Activated T-cell treated with anti-CD3 and anti-CD28 coated beads, Interleukin-2, amount 50 U/mL, for 1 hour (primary cell): ENCODE results near the gene JAML.
A peak's percentile ranks its signal among the peaks of the same experiment; 100 is the strongest.

Experiments
- DNase-seq: peaks from one replicate; pipeline ENCODE4 v3.0.0-alpha.2; 2020

Gene JAML

GRCh38 chr11:118239509-118240205 lies 14.8 kb upstream of the JAML start:
- DNase-seq, result no peak

DNA sequence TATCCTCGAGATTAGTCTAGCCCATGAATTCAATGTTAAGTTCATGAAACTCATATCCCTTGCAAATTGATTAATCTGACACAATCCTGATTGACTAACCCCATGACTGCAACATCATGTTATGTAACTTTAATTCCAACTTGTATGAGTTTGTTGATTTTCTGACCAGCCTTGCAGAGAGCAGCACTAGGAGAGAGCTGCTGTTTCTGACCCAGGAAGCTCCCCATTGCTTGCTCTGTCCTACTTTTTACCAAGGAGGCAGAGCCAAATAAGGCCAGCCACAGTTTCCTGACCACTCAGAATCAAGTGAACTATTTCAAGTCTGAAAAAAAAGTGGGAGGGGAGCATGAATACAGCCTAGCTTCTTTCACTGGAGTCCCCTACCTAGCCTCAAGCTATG lies 14.1 kb upstream of the JAML start:
- DNase-seq, result no peak

DNA sequence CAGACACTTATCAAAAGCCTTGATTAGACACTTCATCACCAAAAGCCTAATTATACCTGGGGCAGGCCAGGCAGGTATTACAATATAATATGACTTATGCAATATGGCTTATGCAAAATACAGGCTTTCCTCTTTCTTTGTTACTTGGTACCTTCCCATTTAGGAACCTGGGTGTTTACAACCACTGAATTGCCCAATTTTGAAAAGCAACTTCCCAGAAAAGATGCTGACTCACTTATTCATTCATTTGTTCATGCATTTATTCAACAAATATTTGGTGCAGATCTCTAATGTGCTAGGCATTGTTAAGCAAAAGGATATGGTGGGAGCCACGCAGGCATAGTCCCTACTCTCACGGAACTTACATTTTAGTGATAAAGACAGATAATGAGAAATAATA lies 13.6 kb upstream of the JAML start:
- DNase-seq, result no peak

GRCh38 chr11:118236170-118236569 lies 11.4 kb upstream of the JAML start:
- DNase-seq, result no peak

GRCh38 chr11:118234833-118235232 lies 10.0 kb upstream of the JAML start:
- DNase-seq, result no peak

DNA sequence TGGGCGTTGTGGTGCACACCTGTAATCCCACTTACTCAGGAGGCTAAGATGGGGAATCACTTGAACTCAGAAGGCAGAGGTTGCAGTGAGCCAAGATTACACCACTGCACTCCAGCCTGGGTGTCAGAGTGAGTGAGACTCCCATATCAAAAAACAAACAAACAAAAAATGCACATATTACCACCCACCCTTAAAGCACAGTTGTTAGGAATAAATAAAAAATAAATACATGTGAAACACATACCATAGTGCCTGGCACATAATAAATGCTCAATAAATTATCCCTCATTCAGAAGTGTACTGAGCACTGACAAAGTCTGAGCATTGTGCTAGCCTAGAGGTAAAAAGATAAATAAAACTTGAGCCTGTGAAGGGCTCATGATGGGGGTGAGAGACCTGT lies 9.0 kb upstream of the JAML start:
- DNase-seq, result no peak

GRCh38 chr11:118233377-118233776 lies 8.6 kb upstream of the JAML start:
- no peak for DNase-seq

- no peak for DNase-seq
Measured at GRCh38 chr11:118232659-118233058, 7.8 kb upstream of the JAML start.

DNA sequence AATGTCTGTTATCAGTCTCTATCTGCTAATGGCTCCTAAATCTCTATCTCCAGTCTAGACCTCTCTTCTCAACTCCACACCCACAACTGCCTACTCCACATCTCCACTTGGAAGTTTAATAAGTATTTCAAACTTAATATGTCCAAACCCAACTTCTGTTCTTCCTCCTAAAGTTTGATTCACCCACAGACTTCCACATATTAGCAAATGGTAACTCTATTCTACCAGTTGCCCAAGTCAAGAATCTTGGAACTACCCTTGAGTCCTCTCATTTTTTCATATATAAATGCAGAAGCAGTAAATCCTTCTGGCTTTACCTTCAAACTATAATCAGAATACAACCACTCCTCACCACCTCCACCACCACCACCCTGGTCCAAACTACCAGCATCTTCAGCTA lies 6.7 kb upstream of the JAML start:
- no peak for DNase-seq

- DNase-seq, result peak; percentile 48
Measured at GRCh38 chr11:118230088-118230487, 5.3 kb upstream of the JAML start.

DNA sequence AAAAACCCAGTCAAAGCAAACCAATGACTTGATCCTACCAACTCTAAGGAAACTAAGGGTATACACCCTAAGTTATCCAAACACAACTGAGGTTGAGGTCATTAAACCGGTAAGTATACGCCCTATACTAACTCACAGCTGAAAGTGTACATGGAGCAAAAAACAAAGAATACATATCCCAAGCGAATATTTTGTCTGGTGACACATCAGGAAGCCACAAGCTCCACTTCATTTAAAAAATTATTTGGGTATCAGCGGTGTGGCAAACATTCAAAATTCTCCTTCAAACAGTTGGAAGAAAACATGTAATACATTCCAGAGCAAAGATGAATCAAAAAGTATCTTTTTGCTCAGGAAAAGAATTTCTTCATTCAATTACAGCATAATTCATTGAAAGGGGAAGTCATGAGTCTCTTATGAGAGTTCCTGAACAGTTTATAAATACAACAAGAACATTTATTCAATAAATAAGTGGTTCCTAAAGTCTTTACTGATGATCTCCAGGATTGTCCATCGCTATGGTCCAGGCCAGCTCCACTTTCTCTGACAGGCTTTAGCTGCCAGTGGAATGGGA lies 4.5 kb upstream of the JAML start:
- no peak for DNase-seq

- DNase-seq, result no peak
Measured at GRCh38 chr11:118227865-118228785, 3.3 kb upstream of the JAML start.

GRCh38 chr11:118226781-118227180 lies 2.0 kb upstream of the JAML start:
- DNase-seq, result no peak

DNA sequence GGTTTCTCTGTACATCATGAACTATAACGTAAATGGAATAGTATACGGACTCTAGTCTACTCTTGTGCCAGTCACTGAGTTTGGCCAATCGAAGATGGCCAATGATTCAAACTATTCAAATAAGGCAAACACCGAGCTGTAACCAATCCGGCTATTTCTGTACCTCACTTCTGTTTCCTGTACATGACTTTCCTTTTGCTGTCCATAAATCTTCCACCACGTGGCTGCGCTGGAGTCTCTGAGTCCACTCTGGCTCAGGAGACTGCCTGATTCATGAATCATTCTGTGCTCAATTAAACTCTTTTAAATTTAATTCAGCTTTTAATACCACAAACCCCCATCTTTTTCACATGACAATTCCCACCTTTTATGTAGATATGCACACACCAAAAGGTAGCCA lies 1.5 kb upstream of the JAML start:
- no peak for DNase-seq

DNA sequence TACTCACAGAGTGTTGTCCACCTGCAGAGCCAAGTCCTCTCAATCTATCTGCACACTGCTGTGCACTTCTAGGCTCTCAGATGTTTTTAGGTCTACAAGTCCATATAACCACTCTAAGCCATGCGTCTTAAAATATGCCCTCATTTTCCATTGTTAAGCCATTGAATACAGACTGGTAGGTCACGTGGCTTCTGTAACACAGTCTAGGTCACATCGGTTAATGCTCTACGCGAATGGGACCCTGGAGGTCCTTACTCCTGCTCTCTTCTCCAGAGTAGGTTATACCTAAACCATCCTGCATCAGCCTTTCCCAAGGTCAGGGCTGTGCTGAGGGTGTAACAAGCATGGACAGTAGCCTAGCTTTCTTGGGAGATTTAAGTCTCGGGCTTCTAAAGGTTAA lies 819 bp downstream of the JAML start:
- no peak for DNase-seq

- DNase-seq, result no peak
Measured at GRCh38 chr11:118223570-118223969, 1.2 kb downstream of the JAML start.

GRCh38 chr11:118222437-118222836 lies 2.4 kb downstream of the JAML start:
- DNase-seq, result no peak

DNA sequence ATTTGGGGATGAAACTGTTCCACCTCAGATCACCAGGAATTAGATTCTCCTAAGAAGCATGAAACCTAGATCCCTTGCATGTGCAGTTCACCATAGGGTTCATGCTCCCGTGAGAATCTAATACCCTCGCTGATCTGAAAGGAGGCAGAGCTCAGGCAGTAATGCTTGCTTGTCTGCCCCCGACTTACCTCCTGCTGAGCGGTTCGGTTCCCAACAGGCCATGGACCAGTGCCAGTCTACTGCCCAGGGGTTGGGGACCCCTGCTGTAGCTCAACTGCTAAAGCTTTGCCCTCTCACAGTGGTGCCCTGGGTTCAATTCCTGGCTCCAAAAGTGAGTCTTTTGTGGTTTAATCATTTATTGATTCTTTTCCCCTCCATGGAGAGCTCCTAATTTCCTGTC lies 3.4 kb downstream of the JAML start:
- no peak for DNase-seq

DNA sequence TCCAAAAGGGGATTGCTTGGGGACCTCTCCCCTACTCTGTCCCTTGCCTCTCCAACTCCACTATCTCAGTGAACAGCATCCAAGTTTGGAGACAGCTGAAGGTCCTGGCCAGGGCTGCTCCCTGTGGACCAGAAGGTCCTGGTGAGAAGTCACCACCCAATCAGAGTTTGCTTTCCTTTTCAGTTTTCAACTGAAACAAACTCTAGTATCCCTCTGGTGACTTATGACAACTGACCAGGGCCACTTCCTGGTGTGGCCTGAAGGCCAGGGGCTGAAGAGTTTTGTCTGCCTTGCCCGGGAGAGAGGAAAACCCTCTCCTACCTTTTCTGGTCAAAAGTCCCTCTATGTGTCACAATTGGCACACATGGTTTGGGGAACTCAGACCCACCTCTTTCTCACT lies 5.1 kb downstream of the JAML start:
- DNase-seq, result no peak

DNA sequence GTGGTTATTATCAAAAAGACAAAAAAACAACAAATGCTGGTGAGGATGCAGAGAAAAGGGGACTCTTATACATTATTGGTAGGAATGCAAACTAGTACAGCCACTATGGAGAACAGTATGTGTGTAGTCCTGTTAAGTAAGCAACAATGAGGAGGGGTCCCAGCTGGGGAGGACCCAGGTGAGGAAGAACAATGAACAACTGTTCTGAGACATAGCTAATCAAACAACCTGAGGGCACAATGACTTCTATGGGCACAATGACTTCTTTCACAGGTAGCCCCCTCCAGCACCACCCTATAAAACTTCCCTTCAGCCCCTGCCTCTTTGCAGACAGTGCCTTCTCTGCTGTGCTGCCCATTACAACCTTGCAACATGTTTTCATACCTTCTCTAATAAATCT lies 5.6 kb downstream of the JAML start:
- DNase-seq, result no peak

- DNase-seq, result no peak
Measured at GRCh38 chr11:118217575-118217974, 7.2 kb downstream of the JAML start.

- peak; percentile 58 for DNase-seq
Measured at GRCh38 chr11:118216621-118217481, 8.0 kb downstream of the JAML start.

- no peak for DNase-seq
Measured at GRCh38 chr11:118215765-118216164, 9.0 kb downstream of the JAML start.
